Body of pancreas (tissue), 4 donors: ENCODE results near the gene C4orf50. TPM values are rescaled to one million over a fixed set of nuclear protein-coding genes. Genes with fewer than 3 reads are reported as not detected.

ENCODE experiments used
- ATAC-seq: fragments of 150-250 bp; one replicate; pipeline ENCODE4 v1.9.1; 2016
- DNase-seq, 4 donors: peaks; one replicate each; pipeline ENCODE4 v3.0.0-alpha.2; 2019
- H3K27ac ChIP-seq, 4 donors: fragments of 200-600 bp; sonication (generic); 1 replicate in 3 of 4; 2 replicates in 1 of 4; pipeline versions ENCODE4 v1.5.1 to v1.6.1; 2016 to 2019; ENCODE audit warnings: mild to moderate bottlenecking in 1 of 4, mixed read lengths in 1 of 4, moderate library complexity in 1 of 4
- H3K27me3 ChIP-seq, 2 donors: fragments of 200-600 bp; sonication (generic); one replicate each; pipeline ENCODE4 v1.6.0; 2016; ENCODE audit warnings: mild to moderate bottlenecking in 1 of 2
- H3K36me3 ChIP-seq, 2 donors: fragments of 200-600 bp; sonication (generic); replicated peaks in 1 of 2; 2 replicates each; pipeline ENCODE4 v1.5.1; 2016; ENCODE audit warnings: low read depth in 2 of 2; ENCODE audit not compliant: insufficient read depth in 1 of 2
- H3K4me1 ChIP-seq: fragments of 200-600 bp; sonication (generic); one replicate; pipeline ENCODE4 v1.6.0; 2016
- H3K4me3 ChIP-seq, 2 donors: fragments of 200-600 bp; sonication (generic); 1 replicate in 1 of 2; 2 replicates in 1 of 2; pipeline ENCODE4 v1.5.1; 2016 to 2019
- H3K9me3 ChIP-seq, 3 donors: fragments of 200-600 bp; sonication (generic); 1 replicate in 2 of 3; 2 replicates in 1 of 3; pipeline ENCODE4 v1.5.1; 2016
- CTCF ChIP-seq, 7 experiments: fragments of 450-650 bp in 4 of 7; fragments of 200-600 bp in 3 of 7; sonication (generic) in 3 of 7; IDR thresholded peaks; one replicate each; pipeline ENCODE4 v1.5.1; 2016 to 2019; ENCODE audit warnings: antibody characterized with exemption in 7 of 7
- POLR2A ChIP-seq, 3 donors: fragments of 450-650 bp; IDR thresholded peaks; one replicate each; pipeline ENCODE4 v1.6.1; 2016; ENCODE audit warnings: antibody characterized with exemption in 3 of 3, mild to moderate bottlenecking in 2 of 3
- WGBS, 2 donors: methylation state at CpG; one replicate each; pipeline ENCODE4 v1.1.5; 2017; 5-methylcytosine and 5-hydroxymethylcytosine counted together
- intact Hi-C: fragments of 100-400 bp; cut with DNase I; formaldehyde crosslinking; loops from one replicate; pipeline ENCODE4 v1.15.1; 2023
- total RNA-seq, 2 donors: library from RNA; depleted of rRNA; stranded (reverse); fragments of >200 nt; gene quantifications; one replicate each; pipeline ENCODE4 v1.1.0, GENCODE V29; 2016

C4orf50 gene
- total RNA-seq, 2 donors from 2014 or later = 0.26 TPM; not detected in 1

- Histone ChIP-seq H3K27ac (no peak overlapping the region), H3K27me3 (no peaks in the 10 kb centered on the region), H3K9me3 (no peaks in the 10 kb centered on the region), H3K4me1 (no peaks in the 10 kb centered on the region), H3K4me3 (no peak overlapping the region), H3K36me3 (no peaks in the 10 kb centered on the region)
- TF ChIP-seq CTCF (IDR thresholded peaks at IDR 0.05) (no peak), POLR2A (IDR thresholded peaks at IDR 0.05) (no peak)
- WGBS, 2 donors = 21 to 25% methylated on average over 6 of the region's 6 CpGs
- DNase-seq = no peak
- no peak for ATAC-seq
- intact Hi-C loops = no loop called here
Measured at GRCh38 chr4:5921981-5922380, 96.2 kb downstream of the C4orf50 start.

- DNase-seq (no peak), ATAC-seq (no peak)
- no peak overlapping the region for H3K4me3 ChIP-seq
- H3K4me1 ChIP-seq = no peaks in the 10 kb centered on the region
- H3K9me3 ChIP-seq = no peaks in the 10 kb centered on the region
- no peaks in the 10 kb centered on the region for H3K27me3 ChIP-seq
- TF ChIP-seq POLR2A (IDR thresholded peaks at IDR 0.05) (no peak), CTCF (IDR thresholded peaks at IDR 0.05) (no peak)
- intact Hi-C loops = no loop called here
- no peaks in the 10 kb centered on the region for H3K36me3 ChIP-seq
- H3K27ac ChIP-seq = no peak overlapping the region
- WGBS, 2 donors = 29 to 37% methylated on average over 11 to 16 of the region's 16 CpGs
Measured at GRCh38 chr4:5921101-5921980, 96.9 kb downstream of the C4orf50 start.

GRCh38 chr4:5919571-5919970 lies 98.7 kb downstream of the C4orf50 start:
- Histone ChIP-seq H3K36me3 (no peaks in the 10 kb centered on the region), H3K27me3 (no peaks in the 10 kb centered on the region), H3K27ac (no peak overlapping the region), H3K9me3 (no peaks in the 10 kb centered on the region), H3K4me3 (no peak overlapping the region), H3K4me1 (no peaks in the 10 kb centered on the region)
- TF ChIP-seq CTCF (IDR thresholded peaks at IDR 0.05) = no peak
- no peak for TF ChIP-seq POLR2A (IDR thresholded peaks at IDR 0.05)
- ATAC-seq (no peak), DNase-seq (no peak)
- 68 to 69% methylated on average over 6 to 7 of the region's 7 CpGs for WGBS, 2 donors
- intact Hi-C loops = no loop called here

- Histone ChIP-seq H3K36me3 (no peaks in the 10 kb centered on the region), H3K27me3 (no peaks in the 10 kb centered on the region), H3K27ac (no peak overlapping the region), H3K4me1 (no peaks in the 10 kb centered on the region), H3K4me3 (no peak overlapping the region), H3K9me3 (no peaks in the 10 kb centered on the region)
- intact Hi-C loops = no loop called here
- ATAC-seq (no peak), DNase-seq (no peak)
- WGBS, 2 donors = 64% methylated on average over 8 of the region's 8 CpGs; no CpG with 5 or more reads in 1 of the 2 donors
- TF ChIP-seq CTCF (IDR thresholded peaks at IDR 0.05) = no peak
- no peak for TF ChIP-seq POLR2A (IDR thresholded peaks at IDR 0.05)
Measured at GRCh38 chr4:5919044-5919443, 99.2 kb downstream of the C4orf50 start.
